G401.6 (cell line): Measurements from ENCODE around the gene PFKFB1.
"Not testable (repeated sequence)": the region's sequence is repeated elsewhere in the genome, so short reads cannot be mapped to it uniquely, and the experiment has no call there.

ENCODE experiments used
- FAIRE-seq: peaks from 2 replicates; lab custom pipeline; 2012; peaks lifted over from hg19 to GRCh38; lab: Jason Lieb, UNC

Gene PFKFB1

GRCh38 chrX:54992911-54993622, 921 bp downstream of the PFKFB1 start:
- no peak for FAIRE-seq

- no peak for FAIRE-seq
Measured at GRCh38 chrX:54991706-54992105, 2.3 kb downstream of the PFKFB1 start.

- FAIRE-seq, result not testable (repeated sequence)
Measured at GRCh38 chrX:54983306-54983705, 10.7 kb downstream of the PFKFB1 start.

GRCh38 chrX:54980334-54980733, 13.7 kb downstream of the PFKFB1 start:
- no peak for FAIRE-seq

GRCh38 chrX:54979432-54979831, 14.6 kb downstream of the PFKFB1 start:
- no peak for FAIRE-seq

- no peak for FAIRE-seq
Measured at GRCh38 chrX:54978448-54978847, 15.5 kb downstream of the PFKFB1 start.

- FAIRE-seq, result no peak
Measured at GRCh38 chrX:54977387-54977786, 16.6 kb downstream of the PFKFB1 start.

GRCh38 chrX:54964766-54965497, 29.1 kb downstream of the PFKFB1 start:
- FAIRE-seq, result no peak

- FAIRE-seq, result no peak
Measured at GRCh38 chrX:54961750-54962149, 32.2 kb downstream of the PFKFB1 start.

- no peak for FAIRE-seq
Measured at GRCh38 chrX:54950730-54951375, 43.1 kb downstream of the PFKFB1 start.

GRCh38 chrX:54945224-54945623, 48.8 kb downstream of the PFKFB1 start:
- no peak for FAIRE-seq

GRCh38 chrX:54944816-54945215, 49.2 kb downstream of the PFKFB1 start:
- no peak for FAIRE-seq

- FAIRE-seq, result no peak
Measured at GRCh38 chrX:54937416-54937815, 56.6 kb downstream of the PFKFB1 start.

GRCh38 chrX:54935306-54935705, 58.7 kb downstream of the PFKFB1 start:
- no peak for FAIRE-seq

GRCh38 chrX:54934890-54935289, 59.1 kb downstream of the PFKFB1 start:
- FAIRE-seq, result no peak

GRCh38 chrX:54934058-54934457, 59.9 kb downstream of the PFKFB1 start:
- no peak for FAIRE-seq

- no peak for FAIRE-seq
Measured at GRCh38 chrX:54933150-54933826, 60.7 kb downstream of the PFKFB1 start.

- FAIRE-seq, result no peak
Measured at GRCh38 chrX:54931107-54931506, 62.9 kb downstream of the PFKFB1 start.

- no peak for FAIRE-seq
Measured at GRCh38 chrX:54930291-54931049, 63.5 kb downstream of the PFKFB1 start.

- FAIRE-seq, result no peak
Measured at GRCh38 chrX:54928876-54929275, 65.1 kb downstream of the PFKFB1 start.

GRCh38 chrX:54926978-54927377, 67.0 kb downstream of the PFKFB1 start:
- FAIRE-seq, result no peak

- no peak for FAIRE-seq
Measured at GRCh38 chrX:54923376-54923775, 70.6 kb downstream of the PFKFB1 start.
